Inflammatory macrophage (primary cell): ENCODE measurements around the gene TTC21A.
A peak's percentile ranks its signal among the peaks of the same experiment; 100 is the strongest.
"Not testable (repeated sequence)": the region's sequence is repeated elsewhere in the genome, so short reads cannot be mapped to it uniquely, and the experiment has no call there.

Source experiments
- DNase-seq, 2 donors: peaks; one replicate each; pipeline ENCODE4 v3.0.0-alpha.2; 2020 to 2022
- total RNA-seq, 18 experiments: gene quantifications; one replicate each; lab custom pipeline; 2026; ENCODE audit warnings: mixed read lengths in 6 of 18, inconsistent platforms in 2 of 18; lab: John Stamatoyannopoulos, UW

TTC21A gene, protein sequence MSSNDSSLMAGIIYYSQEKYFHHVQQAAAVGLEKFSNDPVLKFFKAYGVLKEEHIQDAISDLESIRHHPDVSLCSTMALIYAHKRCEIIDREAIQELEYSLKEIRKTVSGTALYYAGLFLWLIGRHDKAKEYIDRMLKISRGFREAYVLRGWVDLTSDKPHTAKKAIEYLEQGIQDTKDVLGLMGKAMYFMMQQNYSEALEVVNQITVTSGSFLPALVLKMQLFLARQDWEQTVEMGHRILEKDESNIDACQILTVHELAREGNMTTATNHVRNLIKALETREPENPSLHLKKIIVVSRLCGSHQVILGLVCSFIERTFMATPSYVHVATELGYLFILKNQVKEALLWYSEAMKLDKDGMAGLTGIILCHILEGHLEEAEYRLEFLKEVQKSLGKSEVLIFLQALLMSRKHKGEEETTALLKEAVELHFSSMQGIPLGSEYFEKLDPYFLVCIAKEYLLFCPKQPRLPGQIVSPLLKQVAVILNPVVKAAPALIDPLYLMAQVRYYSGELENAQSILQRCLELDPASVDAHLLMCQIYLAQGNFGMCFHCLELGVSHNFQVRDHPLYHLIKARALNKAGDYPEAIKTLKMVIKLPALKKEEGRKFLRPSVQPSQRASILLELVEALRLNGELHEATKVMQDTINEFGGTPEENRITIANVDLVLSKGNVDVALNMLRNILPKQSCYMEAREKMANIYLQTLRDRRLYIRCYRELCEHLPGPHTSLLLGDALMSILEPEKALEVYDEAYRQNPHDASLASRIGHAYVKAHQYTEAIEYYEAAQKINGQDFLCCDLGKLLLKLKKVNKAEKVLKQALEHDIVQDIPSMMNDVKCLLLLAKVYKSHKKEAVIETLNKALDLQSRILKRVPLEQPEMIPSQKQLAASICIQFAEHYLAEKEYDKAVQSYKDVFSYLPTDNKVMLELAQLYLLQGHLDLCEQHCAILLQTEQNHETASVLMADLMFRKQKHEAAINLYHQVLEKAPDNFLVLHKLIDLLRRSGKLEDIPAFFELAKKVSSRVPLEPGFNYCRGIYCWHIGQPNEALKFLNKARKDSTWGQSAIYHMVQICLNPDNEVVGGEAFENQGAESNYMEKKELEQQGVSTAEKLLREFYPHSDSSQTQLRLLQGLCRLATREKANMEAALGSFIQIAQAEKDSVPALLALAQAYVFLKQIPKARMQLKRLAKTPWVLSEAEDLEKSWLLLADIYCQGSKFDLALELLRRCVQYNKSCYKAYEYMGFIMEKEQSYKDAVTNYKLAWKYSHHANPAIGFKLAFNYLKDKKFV (N-terminal part only)
- total RNA-seq: 1.1 to 3.4 (median 2.3) reads per million in 18 experiments

DNA sequence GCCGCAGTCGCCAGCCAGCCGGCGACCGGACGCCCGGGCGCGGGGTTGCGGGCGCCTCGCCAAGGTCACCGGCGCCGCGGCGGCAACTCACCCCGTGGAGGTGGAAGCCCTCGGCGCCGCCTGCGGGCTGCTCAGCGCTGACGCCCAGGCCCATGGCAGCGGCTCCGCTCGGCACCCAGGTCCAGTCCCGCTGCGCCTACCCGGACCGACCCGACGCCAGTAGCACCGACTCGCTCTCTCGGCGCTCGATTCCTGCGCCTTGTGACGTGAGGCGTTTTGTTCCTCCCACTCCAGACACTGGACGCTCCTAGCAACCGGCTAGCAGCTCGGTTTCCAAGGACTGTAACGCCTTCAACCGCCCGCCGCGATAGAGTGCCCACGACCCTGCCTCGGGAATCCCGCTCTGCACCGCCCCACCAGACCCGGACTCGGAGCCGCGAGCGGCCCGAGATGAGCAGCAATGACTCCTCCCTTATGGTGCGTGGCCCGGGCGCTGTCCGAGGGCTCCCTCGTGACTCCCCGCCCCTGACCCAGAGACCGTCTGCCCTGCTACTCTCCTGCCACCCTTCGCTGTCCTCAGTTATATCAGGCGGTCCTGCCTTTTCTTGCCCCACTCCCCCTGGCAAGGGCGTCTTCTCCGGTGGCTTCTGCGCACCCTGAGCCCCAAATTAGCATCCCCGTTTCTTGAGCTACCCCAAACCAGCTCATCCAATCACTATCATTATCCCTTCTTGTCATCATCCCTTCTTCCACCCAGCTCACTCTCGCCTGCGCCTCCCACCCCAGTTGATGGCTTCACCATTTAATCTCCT lies at the start of gene TTC21A, which contains the start of gene GORASP1:
Gene TTC21A, plus strand, starts transcription at position 293 of the 812 bp plus-strand sequence. Its CDS starts 158 bp downstream, at position 451.
Gene GORASP1, minus strand, starts transcription at position 240 of the 812 bp plus-strand sequence. Its CDS starts 86 bp downstream, at position 154.
- peak; percentile 81 to 87 for DNase-seq

DNA sequence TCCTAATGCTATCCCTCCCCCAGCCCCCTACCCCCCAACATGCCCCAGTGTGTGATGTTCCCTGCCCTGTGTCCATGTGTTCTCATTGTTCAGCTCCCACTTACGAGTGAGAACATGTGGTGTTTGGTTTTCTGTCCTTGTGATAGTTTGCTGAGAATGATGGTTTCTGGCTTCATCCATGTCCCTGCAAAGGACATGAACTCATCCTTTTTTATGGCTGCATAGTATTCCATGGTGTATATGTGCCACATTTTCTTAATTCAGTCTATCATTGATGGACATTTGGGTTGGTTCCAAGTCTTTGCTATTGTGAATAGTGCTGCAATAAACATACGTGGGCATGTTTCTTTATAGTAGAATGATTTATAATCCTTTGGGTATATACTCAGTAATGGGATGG lies 46.3 kb upstream of the TTC21A start:
- DNase-seq: not testable (repeated sequence)

DNA sequence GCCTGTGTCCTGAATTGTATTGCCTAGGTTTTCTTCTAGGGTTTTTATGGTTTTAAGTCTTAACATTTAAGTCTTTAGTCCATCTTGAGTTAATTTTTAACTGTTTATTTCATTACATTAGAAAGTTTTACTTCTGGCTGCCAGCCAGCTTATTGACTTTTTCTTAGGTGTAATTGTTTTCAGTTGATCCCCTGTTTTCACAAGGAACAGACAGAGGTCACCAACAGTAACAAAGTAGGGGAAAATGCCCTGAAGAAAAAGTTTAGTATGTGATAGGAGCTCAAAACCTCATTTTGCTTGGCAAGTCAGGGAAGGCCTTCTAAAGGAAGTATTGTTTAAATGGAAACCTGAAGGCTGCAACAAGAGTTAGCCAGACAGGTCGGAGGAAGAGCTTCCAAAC lies 45.3 kb upstream of the TTC21A start:
- no peak for DNase-seq

DNA sequence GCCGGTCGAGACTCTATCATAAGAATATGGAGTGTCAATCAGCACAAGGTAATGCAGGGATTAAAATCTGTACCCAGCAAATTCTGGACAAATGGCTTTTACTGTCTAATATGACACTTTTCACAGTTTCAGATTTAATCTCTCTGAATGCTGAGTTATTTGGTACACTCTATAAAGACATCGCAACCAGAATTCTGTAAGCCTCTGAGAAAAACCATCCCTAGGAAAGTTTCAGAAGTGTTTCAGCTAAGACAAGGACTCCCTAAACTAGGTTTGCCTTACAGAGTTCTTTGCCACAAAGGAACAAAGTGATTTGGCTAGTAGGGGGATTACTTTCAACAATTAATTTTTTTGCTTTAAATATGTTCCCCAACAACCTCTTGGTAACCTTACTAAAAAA lies 44.3 kb upstream of the TTC21A start:
- no peak for DNase-seq

DNA sequence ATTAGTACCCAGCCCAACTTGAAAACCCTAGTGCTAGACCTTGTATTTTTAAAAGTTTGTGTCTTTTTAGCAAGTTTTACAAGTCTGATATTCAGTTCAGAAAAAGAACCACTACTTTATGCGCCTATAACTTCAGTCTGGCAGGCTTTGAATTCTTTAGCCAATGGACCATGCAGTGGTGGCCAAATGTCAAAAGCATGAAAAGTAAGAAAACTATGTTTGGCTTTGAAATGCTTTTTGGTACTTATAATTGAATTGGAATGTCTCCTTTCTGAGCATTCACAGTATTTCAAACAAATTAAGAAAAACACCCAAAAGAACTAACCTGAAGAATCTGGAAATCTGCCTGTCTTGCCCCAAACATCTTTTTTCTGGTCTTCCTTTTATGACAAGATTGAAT lies 42.8 kb upstream of the TTC21A start:
- no peak for DNase-seq

DNA sequence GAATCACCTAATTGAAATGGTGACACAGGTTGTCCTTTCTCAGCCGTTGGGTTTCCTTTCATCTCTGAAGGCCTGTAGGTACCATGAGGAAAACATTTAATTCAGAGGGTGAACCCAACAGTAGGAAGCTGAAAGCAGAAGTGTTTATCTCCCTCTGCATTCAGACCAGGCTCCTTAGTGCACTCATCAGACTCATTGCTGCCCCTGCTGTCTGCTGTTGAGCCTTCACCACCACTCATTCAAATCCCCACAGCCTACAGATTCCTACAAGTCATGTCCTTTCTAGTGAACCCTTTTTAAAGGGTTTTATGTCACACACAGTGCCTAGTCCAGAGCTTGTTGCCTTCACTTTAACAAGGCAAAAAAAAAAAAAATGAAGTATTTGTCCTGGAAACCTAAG lies 42.3 kb upstream of the TTC21A start:
- DNase-seq: peak; percentile 60 to 63

DNA sequence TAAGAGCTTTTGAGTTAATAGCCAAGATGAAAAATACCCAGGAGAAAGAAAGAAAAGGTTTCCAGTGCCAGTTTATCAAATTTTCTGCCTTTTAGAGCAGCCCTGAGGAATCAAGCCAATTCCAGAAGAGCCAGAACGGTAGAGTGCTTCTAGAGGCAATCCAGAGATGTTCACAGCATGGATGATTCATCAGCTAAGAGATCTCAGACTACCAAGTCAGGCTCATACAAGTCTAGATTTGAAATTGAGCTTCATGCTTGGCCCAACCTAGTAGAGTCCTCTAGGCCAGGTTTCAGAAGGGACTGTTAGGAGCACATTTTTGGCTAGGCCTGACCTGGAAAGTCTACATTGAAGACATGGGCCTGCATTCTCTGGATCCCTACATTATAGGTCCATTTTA lies 40.2 kb upstream of the TTC21A start:
- DNase-seq: no peak

DNA sequence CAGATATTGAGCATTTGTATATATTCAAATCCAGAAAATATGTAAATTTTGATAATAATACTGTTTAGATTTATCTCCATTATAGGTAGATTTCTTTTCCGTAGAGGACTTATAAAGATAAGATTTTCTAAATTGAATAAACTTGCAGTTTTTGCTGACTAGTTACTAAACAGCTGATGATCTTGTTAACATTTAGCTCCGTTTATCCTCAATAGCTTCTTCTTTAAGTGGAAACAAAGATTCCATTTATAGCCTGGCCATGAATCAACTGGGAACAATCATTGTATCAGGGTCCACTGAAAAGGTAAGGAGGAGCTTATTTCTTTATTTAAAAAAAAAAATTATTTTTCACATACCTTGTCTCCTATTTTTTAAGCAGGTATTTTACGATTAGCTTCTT lies 38.9 kb upstream of the TTC21A start:
- no peak for DNase-seq

DNA sequence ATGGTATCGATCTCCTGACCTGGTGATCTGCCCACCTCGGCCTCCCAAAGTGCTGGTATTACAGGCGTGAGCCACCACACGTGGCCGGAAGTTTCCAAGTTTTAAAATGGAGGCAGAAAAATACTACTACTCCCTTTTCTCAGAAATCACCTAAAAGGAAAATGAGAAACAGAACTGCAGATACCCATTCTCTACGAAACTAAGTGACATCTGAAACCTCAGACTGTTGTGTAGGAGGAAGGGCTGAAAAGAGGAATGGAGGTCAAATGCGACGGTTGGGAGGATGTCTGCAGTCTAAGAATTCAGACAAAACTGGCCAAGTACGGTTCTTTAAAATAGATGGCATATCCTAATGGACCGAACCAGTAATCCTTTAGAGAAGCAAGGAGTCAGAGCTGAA lies 31.6 kb upstream of the TTC21A start:
- DNase-seq: no peak

DNA sequence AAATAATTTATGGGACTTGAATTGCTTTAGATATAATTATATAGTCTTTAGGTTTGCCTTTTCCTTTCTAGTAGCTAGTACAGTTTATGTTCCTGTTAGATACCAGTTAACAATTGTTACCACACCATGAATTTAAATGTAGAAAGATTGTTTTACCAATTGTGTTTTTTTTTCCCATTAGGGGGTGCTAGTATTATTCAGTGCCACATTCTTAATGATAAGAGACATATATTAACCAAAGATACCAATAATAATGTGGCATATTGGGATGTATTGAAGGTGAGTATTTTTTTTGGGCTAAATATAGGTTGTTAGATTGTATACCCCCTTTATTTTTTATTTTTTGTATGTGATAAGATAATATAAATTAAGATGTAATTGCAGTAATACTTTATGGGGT lies 27.9 kb upstream of the TTC21A start:
- peak in 1 of 2 donors; percentile 5 for DNase-seq

DNA sequence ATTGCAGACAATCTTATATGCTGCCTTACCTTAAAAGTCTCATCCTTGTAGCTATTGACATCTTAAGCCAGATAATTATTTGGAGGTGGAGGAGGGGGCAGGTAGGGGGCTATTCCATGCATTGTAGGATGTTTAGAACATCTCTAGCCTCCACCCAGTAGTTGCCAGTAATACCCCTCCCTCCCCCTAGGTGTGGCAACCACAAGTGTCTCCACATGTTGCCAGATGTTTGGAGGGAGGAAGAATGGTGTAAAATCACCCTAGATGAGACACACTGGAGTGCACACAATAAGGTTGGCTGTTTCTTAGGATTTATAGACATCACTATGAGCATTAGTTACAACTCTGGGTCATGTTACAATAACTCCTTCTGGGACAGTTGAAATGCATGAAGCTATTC lies 27.5 kb upstream of the TTC21A start:
- DNase-seq: no peak

DNA sequence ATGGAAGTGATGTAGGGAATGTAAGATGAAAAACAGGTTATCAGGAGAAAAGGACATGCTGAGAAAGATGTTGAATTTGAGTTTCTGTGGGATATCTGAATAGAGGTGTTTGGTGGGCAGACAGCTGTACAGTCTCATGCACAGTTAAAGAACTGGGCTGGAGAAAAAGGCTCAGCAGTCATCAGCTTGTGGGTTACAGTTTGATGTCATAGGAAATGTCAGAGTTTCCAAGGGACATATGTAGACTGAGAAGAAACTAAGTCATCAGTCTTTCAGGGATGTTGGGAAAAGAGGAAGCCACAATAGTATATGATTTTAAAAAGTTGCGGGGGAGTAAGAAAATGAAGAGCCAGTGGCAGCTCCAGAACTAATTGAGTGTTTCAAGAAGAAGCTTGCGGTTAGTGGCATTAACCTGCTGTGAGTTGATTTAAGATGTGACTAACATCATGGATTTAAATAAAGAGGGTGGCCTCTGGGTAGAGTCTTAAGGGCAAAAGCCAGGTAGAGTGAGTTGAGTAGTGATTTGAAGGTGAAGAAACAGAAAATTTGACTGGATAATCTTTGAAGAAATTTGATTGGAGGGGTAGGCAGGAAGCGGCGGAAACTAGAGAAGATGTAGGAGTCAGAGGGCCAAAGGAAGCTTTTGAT lies 24.7 kb upstream of the TTC21A start:
- no peak for DNase-seq

DNA sequence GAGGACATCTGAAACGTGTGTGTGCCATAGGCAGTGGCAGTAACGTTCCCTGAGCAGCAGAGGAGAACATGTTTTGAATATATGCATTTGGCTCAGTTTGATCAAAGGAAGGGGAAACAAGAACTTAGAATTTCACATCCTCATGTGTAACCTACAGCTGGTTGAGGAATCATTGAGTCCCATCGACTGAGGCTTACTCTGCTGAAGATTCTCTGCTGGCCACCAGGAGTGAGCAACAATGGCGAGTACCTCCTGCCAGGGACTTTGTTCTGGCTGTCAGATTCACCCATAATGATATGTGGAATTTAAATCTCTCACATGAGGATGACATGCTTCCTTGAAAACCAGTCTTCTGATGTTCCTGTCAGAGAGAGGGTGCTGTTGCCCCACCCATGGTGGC lies 21.3 kb upstream of the TTC21A start:
- DNase-seq: no peak

DNA sequence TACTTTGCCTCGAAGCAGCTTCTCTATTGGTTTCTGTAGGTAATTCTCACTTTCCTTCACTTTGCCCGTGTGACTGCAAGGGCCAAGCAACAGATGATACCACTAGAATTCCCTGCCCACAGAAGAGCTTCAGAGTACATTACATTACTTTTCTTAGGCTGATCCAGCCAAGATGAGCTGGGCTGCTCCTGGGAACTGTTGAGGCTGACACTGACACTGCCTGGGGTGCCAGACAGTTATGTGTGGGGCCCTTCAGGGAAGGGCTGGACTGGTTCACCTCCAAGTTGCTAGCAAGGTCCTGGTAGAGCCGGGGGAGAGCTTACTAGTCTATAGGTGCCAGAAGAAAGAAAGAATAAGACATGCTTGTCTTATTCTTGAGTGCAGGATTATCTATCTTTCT lies 19.0 kb upstream of the TTC21A start:
- DNase-seq: no peak

DNA sequence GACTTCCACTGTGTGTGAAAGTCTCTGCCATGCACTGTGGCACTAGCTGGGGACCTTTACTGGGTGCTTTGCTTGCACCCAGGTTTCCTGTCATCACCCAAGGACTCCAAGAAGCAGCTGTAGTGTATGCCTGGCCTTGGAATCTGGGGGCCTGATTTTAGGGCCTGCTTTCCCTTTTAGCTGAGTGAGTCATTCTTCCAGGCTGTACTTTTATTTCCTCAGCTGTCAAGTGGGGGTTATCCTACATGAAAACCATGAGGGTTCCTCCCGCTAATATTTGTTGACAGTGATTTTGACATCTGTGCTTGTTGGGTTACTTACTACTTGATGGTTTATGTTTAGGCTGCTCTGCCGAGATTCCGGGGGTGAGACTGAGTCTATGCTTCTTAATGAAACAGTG lies 18.6 kb upstream of the TTC21A start:
- DNase-seq: no peak

DNA sequence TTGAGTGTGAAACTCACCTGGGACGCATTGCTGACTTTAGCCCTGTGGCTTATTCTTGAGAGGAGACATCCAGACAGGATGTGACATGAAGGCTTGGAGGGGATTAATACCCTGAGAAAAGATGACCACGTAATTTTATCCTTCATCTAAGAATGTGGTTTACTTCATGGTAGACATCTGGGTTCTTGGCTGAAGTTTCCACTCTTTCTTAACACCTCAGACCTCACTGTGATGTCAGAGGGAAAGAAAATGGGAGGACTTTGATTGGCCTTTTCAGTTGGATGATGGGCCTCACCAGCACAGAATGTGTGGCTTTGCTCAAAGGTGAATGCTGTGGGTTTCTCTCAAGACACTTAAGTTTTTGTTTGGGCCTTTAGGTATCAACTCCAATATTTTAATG lies 16.6 kb upstream of the TTC21A start:
- DNase-seq: no peak

DNA sequence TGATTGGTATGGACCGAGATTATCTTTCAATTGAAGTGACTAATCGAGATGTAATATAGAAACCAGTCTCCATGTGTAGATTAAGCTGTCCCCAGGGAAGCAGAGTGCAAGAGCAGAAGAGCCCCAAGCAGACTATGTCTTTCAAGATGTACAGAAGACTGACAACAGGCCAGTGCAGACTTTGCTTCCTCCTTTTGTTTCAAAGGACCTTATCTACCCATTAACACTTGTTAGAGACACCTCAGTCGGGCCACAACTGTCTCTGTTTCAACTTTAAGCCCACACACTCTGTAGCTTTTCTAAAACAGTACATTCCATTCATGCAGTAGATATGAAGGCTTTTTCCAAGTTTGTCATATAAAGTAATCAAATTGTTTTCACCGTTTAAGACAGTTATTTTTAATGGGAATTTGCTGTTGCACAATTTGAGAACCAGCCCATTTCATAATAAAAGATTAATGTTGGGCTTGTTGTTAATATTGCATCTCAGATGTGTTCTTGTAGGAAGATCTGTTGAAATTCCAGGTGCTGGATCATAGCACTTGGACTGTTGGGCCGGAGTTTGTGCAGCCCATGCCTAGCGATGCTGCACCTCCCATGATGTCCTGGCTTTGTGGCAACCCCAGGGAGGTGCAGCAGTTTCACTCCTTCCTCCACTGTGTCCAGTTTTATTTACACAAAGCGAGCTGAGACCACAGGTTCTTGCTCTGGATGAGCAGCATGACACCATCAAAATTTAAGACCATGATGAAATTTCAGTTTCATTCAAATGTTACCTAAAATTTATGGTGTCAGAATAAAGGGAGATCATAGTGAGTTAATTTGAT lies 12.4 kb upstream of the TTC21A start:
- DNase-seq: no peak

DNA sequence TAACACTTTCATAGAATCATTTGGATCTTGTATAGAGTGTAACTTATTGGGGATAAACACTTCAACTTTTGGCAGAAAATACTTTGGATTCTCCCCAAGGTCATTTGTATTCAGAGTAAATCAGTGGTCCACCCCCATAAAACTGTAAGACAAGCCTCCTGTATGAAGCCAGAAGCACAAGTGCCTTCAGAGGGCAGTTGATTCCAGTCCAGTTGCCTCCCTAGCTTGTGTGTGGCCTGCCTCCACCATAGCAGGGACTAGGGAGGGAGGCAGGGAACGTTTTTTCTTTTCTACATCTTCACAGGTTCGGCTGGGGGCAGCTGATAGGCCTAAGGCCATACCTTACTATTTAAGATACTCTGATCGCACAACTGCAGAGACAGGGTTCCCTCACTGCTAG lies 11.7 kb upstream of the TTC21A start:
- no peak for DNase-seq

DNA sequence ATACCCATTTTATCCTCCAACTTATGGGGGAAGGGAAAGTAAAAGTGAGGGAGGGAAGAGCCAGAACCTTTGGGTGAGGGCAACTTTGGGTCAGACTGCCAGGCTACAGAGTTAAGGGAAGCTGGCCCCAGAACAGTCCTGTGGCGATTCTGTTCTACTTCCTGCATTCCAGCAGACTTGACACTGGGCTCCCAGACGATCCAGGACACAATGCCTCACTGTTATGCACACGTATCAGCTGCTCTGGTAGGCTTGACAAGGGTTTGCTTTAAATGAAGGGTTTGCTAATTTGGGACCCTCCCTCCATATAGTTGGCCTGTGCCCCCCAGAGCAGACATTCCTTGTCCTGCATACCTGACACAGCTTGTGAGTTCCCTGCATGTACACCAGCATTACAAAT lies 10.7 kb upstream of the TTC21A start:
- DNase-seq: no peak

DNA sequence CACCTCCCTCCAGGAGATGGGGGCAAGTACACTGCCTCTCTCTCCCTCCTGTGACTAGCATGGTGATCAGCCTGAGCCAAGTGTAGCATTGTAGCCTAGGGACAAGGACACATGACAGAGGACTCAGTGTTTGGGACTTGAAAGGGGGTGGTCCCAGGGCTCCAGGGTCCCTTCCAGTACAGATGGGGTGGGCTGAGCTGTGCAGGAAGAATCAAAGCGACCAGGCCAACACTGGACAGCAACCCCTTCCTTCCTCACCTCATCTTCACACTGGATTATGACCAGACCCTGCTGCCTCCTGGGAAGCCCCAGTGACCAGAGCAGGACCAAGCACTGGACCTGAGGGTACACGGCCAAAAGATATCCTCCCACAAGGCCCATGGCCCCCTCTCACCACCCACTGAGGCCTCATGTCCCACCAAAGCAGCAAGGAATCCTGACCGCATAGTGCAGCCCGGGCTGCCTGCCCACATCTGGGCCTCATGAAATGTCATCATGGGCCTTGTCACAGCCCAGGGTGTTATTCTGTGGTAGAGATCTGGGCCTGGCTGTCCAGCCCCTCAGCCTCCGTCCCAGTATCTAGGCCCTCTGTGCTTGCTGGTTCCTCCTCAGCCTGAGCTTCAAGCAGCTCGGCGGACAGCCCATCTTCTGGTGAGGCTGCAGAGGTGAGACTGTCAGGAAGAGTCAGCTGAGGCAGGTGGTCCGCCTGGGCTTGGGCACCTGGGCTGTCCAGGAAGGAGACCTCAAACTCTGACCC lies 9.6 kb upstream of the TTC21A start:
- DNase-seq: no peak
